Measurements from ENCODE around the gene MPO.

MPO gene

DNA sequence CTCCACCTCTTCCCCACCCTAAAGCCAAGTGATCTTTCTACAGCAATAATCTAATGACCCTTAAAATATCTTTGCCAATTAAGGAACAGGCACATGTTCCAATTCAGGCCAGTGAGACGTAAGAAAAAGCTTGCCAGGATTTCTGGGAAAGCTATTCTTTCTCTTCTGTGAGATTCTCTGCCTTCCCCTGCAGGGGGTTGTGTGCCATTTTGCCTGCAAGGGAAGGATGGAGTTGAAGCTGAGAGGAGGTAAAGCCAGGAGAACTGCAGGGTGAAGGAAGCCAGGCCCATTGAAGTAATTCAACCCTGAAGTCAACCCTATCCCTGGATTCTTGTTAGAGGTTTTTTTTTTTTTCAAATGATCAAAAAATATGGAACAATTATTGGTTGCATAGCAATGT is 51.4 kb downstream of the MPO start:
- no peak for DNase-seq

DNA sequence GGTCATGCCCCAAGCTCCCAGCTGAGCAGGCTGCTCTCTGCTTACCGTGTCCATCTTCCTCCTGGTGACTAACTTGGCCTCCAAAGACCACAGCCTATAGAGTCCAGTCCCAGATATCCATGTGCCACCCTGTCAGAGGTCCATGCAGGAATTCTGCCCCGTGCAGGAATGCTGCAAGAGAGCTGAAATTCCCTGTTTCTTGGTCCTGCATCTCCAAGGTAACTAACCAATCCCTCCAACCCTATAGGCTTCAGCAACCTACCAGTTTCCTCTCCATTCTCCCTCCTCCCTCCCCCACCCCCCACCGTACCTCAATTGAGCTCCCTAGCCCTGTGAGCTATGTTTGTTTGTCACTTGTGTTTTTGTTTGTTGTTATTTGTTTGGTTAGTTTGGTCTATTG is 52.1 kb downstream of the MPO start:
- no peak for DNase-seq

GRCh38 chr17:58227733-58228132 is 53.0 kb downstream of the MPO start:
- no peak for DNase-seq

- no peak for DNase-seq
Observed at GRCh38 chr17:58224315-58224714, 56.4 kb downstream of the MPO start.

All from CD4-positive, alpha-beta T cell treated with Interleukin-4 for 4 hours (primary cell).